Smooth muscle cell of the brain vasculature (primary cell): Measurements from ENCODE around the gene FSCN2.

ENCODE experiments used
- DNase-seq: peaks from one replicate; pipeline ENCODE4 v3.0.0-alpha.2; 2012; ENCODE audit warnings: low read depth, low spot score

FSCN2 gene

GRCh38 chr17:81527591-81528383 is at the start of gene FSCN2:
TSS of gene FSCN2 (plus strand) at chr17:81528377. CDS start at chr17:81528532, 155 bp downstream.
- no peak for DNase-seq

- DNase-seq: no peak
Measured at GRCh38 chr17:81479175-81480071, 48.8 kb upstream of the FSCN2 start.

- DNase-seq: no peak
Measured at GRCh38 chr17:81480140-81481072, 47.8 kb upstream of the FSCN2 start.

- DNase-seq: no peak
Measured at GRCh38 chr17:81481073-81481799, 46.9 kb upstream of the FSCN2 start.

DNA sequence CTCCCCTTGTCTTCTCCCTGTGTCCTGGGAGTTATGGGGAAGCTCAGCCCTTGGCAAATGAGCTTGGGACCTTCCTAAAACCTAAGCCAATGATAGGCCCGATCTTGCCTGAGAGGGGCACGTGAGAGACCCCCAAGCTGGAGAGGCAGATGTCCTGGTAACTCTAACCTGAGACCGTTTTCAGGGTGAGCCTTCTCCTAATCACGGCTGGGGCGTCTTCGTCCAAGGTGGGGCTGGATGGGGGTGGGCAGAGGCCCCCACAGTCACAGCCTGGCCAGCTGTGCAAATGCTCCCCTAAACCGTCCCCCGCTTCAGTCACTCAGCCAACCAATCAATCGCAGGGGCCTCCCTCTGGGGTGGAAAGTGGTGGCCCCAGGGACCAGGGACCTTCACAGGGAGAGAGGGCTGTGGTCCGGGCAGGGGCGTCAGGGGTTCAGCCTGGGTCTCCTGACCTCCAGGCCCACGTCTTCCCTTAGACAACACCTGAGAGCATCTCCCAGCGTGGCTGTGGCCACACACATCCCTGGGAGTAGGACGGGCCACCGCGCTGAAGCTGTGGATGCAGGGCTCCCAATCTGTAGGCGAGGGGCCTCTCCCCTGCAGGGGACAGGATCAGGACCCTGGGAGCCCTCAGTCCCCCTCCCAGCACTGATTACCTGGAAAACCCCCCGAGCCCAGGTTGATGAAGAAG is 46.2 kb upstream of the FSCN2 start:
- DNase-seq: no peak

- no peak for DNase-seq
Measured at GRCh38 chr17:81482673-81483072, 45.5 kb upstream of the FSCN2 start.

DNA sequence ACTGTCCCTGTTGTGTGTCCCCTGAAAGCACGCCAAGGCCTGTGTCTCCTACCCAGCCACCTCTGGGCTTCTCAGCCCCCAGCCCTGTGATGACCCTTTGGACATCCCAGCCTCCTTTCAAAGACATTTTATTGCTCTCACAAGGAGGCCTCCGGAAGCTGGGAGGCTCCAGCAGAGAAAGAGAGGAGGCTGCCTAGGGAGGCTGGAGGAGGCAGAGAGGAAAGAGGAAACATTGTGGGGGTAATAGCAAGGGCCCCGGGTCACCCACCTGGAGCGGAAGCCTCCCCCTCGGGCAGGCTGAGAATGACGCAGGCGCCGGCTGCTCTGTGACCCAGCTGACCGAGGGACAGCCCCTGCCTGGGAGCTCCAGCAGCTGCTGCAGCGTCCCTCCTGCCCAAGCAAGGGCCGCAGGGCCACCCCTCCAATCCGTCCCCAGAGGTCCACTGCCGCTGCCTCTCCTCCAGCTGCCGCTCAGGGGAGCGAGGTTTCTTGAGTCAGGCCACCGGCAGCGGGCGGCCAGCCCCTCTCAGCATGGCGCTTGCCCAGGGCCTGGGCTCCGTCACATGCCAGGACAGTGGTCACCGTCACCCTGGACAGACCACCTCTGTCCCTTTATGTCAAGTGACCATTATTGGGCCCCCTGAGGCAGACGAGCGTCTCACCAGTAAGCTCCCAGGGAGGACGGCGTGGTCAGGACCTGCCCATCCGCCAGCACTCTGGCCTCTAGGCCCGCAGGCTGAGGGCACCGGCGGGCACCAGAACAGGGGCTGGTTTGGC is 44.9 kb upstream of the FSCN2 start:
- DNase-seq: no peak

- DNase-seq: no peak
Measured at GRCh38 chr17:81483862-81484194, 44.3 kb upstream of the FSCN2 start.

DNA sequence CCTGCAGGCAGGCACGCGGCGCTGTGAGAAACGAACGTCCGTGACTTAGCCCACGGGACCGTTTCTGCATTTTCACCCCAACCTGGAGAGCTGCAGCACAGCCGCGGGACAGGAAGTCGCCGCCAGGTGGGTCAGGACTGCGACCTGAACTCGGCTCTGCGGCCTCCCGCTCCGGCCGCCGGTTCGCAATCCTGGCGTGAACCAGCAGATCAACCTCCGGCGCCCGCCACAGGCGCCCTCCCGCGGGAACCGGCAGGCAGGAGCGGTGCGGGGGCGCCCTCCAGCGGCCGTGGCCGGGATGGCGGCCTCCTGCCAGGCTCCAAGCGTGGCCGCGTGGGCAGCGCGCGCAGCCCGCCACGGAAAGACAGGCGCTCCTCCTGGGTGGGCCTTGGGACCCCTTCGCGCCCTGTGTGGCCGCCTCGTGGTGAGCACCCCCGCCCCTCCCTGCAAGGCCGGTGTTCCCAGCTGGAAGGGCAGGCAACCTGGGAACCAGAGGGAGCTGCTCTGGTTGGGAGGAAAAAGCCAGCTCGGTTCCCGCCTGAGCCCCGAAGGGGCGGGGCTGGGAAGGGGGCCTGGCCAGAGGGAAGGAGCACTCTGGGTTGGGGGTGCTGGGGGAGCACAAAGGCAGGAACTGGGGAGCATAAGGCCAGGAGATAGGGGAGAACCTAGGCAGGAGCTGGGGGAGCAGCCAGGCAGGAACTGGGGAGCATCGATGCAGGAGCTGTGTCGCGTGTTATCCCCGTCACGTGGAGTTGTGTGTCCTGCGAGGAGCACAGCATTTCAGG is 43.8 kb upstream of the FSCN2 start:
- no peak for DNase-seq

- DNase-seq: no peak
Measured at GRCh38 chr17:81486199-81486810, 41.9 kb upstream of the FSCN2 start.

GRCh38 chr17:81487089-81487486 is 41.1 kb upstream of the FSCN2 start:
- no peak for DNase-seq

- no peak for DNase-seq
Measured at GRCh38 chr17:81487487-81488275, 40.5 kb upstream of the FSCN2 start.

DNA sequence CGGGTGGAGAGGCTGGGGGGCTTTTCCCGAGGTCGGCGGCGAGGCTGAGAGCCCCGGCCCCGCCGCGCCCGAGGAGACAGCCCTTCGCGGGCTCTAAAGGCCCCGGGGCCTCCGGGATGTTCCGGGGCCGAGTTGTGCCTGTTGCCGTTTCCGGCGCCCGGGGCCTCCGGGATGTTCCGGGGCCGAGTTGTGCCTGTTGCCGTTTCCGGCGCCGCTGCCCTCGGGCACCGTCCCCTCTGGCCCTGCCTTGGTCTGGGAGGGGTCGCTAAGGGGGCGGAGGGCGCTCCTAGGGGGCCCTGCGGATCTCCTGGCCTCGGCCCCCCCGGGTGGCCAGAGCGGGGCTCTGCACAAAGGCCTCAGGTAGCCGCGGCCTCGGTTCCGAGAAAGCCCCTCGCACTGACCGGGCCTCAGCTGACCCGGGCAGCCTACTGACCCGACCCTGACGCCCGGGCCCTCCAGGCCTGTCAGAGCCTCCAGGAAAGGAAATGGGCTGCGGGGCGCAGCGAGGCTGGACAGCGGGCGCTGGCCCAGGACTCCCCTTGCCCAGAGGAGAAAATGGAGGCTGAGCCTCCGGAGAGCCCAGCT is 39.8 kb upstream of the FSCN2 start:
- no peak for DNase-seq

- DNase-seq: no peak
Measured at GRCh38 chr17:81489012-81489997, 38.9 kb upstream of the FSCN2 start.

- no peak for DNase-seq
Measured at GRCh38 chr17:81489998-81490992, 37.9 kb upstream of the FSCN2 start.
